NCI-H1092 (cell line): ENCODE results near the gene LGALSL.

Experiments used
- DNase-seq: peaks from one replicate; lab custom pipeline; 2025; lab: John Stamatoyannopoulos, UW

LGALSL gene

DNA sequence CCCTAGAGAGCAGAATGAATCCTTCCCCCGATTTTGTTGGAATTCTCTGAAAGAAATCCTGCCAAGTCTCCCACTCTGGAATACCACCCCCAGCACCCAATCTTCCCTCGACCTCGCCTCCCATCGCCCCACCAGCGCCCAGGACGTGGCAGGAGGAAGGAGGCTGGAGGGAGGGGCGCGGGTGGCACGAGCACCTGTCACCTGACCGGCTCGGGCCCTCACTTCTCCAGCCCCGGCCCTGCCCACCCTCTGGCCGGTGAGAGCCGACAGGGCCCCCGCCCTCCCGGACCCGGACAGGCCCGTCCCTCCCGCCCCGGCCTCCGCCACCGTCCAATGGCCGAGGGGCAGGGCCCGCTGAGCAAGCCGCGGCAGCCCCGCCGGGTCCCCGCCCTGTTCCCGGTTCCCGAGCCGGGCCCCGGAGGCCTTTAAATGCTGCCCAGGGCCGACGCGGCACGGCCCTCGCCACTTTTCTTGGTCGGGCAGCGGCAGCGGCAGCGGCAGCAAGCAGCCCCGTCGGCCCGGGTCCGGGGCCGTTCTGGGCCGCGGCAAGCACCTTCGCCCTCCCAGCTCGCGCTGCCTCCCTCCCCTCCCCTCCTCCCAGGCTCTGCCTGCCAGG, at the start of gene LGALSL:
Gene LGALSL, plus strand, starts transcription at position 393 of the 616 bp plus-strand sequence. CDS start 384 bp downstream, outside the sequence.
- DNase-seq: no peak

DNA sequence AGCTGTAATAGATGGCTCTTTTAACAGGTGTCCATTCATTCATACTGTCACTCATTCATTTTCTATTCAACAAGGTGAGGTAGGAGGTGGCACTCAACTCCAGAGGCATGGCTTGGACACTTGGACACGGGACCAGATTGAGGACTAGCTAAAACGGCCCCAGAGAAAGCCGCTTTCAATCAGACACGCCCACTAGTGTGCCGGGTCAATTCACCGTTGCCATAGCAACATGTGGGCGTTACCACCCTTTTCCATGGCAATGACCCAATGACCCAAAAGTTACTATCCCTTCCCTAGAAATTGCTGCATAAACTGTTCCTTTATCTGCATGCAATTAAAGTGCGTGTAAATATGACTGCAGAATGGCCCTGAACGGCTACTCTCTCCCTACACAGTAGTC, 49.2 kb upstream of the LGALSL start:
- no peak for DNase-seq

DNA sequence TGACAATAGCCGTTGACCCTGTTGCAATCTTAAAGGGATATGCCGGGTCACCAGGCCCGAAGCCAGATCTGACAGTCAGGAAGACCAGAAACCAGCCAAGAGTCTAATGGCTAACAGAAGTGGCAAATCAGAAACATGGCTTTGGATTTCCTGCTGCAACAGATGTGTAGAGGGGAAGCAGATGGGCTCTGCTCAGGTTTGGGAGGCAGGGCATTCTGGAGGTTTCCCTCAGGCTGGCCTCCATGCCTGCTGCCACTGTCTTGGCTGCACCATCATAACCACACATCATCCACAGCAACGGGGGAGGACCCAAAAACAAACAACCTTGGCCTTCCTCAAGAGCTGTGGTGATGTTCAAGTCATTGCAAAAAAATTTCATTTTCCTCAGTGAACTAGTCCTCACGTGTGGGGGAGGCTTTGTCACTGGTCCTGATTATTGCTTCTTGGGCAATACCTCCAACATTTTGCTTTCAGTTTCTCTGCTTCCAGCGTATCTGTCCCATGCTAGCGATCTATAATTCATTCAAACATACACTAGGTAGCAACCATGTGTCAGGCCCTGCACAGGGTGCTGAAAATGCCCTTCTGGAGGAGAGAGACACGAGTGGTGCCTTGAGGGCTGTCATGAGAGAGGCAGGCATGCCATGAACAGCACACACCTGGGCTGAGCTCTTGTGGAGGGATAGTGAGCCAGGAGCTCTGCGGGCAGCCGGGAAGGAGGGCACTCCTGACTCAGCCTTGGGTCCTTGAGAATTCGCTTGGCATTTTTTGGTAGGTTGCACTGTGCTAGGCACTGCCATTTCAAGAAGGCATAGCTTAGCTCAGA, 48.2 kb upstream of the LGALSL start:
- DNase-seq: no peak

DNA sequence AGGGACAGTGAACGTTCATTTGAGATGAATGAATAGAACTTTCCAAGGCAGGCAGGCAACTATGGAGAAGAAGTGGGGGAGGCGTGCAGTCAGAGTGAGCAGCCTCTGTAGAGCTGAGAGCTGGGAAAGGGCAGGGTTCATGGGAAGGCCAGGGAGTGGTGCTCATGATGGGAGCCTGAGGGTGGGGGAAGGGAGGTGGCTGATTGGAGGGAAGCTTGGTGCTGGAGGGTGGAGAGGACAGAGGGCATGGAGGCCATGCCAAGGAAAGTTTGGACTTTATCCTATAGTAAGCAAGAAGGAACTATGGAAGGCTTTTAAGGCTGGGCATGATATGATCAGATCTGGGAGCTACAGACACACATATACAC, 47.6 kb upstream of the LGALSL start:
- no peak for DNase-seq

DNA sequence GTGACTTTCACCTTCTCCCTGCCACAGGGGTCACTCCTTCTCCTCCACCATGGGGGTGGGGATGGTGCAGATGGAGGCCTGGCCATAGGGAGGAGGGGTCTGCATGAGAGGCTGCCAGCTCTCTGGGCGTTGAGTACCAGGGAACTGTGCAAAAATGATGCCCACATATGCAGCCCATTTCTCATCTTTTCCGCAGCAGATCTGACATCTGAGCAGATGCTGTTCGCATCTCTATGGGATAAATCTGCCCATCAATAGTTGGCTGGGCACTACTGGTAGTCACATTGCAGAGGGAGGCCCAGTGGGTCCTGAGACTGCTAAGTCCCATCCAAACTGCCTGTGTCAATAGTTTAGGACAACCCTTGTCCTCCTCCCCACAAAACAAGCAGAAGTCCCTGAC, 45.9 kb upstream of the LGALSL start:
- DNase-seq: no peak

DNA sequence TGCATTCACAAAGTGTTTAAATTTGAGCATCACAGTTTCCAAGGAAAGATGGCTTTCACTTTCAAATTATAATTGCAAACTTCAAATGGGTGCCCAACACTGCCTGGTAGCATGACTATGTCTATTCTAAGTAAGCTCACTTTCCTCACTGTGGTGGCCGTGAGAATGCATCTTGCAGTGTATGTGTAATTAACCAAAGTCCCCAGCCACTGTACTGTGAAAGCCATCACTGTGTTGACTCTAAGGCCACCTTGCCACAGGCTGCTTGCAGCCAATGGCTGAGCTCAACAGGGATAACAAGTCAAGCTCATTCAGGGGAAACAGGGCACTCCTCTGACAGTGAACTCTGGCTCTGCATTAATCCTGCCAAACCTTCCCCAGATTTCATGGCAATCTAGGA, 43.3 kb upstream of the LGALSL start:
- DNase-seq: no peak

DNA sequence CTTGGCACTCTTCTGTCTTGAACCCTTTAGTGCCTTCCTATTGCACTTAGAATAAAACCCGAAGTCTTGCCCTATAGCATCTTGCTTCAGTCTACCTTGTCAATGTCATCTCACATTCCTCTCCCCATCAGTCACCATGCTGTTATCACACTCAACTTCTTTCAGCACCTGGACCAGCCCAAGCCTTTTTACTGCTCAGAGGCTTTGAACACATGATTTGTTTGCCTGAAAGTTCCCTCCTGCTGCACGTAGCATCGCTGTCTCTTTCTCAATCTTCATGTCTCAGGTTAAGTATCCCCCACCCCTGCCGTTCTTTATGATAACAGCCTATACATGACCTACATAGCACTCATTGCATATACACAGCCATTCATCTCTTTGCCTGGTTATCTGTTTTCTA, 41.3 kb upstream of the LGALSL start:
- no peak for DNase-seq

DNA sequence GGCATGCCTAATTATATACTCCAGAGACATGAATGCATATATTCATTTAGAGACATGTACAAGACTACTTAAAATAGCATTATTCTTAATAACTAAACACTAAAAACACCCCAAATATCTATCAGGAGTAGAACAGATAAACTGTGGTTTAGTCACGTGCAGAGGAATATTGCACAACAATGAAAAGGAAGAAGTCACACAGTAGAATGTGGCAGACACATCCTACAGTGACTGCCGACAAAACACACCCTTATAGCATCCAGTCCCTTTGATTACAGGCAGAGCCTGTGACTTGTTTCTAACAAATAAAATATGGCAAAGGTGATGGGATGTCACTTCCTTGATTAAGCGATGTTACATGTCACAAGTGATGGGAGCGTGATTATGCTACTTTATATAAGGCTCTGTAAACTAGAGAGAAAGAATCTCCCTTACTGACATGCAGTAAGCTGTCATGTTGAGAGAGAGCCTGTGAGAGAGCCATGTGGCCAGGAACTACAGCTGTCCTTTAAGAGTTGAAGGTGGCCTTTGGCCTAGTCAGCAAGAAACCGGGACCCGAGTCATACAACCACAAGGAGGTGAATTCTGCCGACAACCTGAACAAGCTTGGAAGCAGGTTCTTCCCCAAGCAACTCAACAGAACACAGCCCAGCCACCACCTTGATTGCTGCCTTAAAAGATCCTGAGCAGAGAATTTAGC, 39.1 kb upstream of the LGALSL start:
- no peak for DNase-seq

DNA sequence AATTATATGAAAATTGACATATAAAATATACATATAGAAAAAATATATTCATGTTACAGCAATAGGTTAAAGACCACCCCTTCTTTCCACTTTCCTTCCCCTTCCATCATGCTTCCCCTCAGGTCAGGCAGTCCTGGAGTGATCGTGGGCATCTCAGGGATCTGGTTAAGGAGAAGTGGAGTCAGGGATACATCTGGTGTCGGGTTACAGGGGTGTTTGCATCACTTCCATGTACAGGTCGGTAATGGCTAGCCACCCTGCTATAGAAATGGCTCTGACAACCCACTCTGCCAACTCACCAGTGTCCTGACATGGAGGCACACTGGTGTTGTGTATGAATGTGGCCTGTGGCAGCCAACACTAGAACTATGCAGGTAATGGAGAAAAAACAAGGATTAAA, 36.3 kb upstream of the LGALSL start:
- no peak for DNase-seq

DNA sequence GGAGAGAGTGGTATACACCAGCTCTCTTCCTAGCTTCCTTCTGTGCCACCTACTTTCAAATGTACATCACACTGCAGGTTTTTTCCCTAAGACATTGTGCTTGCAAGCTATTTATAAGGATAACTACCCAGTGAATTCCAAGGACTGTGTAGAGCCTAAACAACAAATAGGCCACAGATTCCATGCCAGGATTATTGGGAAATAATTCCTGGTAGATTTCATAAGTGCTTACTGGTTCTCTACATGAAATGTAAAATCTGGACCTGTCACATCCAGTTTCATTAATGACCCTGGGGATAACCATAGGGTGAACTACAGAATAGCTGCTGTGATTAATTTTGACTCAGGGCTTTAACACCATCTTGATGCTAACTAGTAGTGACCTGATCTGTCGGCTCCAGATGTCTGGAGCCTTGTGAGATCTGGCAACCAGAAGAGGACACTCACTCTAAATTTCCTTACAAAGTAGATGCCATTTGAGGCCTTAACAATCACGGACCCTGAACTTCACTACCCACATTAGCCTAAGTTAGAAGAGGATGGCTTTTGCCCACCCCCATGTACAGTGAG, 34.3 kb upstream of the LGALSL start:
- no peak for DNase-seq

DNA sequence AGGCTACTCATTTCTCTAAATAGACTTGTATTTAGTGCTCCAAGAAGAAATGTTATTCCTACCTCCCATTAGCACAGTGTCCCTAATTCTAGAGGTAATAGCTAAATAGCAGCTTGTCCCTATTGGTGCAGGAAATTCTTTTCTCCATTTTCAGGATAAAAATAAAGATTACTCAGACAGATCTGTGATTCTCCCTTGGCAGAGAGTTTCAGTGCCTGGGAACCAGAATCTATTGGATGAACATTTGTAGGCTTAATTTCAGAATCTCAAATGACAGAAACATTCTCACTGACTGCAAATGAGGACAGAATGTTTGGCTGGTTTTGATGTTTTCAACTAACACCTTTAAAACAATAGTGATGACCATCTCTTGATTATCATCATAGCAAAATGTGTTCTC, 33.3 kb upstream of the LGALSL start:
- no peak for DNase-seq

DNA sequence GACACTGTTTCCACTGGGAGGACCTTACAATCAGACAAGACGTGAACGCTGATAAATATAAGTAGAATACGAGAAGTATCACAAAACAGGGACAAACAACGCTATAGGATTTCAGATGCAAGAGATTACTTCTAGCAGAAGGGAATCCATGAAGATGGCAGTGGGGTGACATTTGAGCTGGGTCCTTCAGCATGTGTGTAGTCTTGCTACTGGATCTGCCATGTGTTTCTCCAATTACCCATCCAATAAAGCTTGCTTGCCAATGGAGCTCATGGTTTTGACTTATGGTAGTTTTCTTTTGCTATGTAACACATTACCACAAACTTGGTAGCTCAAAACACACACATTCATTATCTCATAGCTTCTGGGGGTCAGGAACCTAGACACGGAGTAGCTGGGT, 32.8 kb upstream of the LGALSL start:
- no peak for DNase-seq

DNA sequence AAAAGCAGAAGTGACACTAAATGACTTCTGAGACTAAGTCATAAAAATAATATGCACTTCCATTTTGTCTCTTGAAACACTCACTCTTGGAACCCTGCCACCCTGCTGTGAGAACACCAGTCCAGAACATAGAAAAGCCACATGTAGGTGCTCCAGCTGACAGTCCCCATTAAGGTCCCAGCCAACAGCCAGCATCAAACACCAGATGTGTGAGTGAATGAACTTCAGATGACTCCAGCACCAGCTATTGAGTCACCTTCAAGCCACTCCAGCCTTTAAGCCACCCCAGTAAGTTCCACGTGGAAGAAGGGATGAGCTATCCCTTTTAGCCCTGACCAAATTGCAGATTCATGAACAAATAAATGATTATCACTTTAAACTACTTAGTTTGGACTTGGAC, 31.5 kb upstream of the LGALSL start:
- no peak for DNase-seq

DNA sequence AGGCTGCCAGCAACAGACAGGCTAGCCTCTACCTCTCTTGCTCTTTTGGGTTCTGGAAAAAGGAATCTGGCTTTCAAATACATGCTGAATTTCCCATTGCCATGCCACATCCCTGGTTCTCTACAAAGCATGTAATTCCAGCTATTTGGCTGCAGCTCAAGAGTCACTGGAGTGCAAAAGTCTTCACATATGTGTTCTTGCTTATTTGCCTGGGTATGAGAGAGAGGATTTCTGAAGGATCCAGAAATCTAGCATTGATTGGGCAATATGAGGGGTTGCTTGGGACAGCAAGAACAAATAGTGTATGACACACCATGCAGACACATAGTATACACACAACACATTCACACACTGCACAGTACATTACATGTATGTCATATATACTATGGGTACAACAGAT, 30.7 kb upstream of the LGALSL start:
- DNase-seq: no peak

DNA sequence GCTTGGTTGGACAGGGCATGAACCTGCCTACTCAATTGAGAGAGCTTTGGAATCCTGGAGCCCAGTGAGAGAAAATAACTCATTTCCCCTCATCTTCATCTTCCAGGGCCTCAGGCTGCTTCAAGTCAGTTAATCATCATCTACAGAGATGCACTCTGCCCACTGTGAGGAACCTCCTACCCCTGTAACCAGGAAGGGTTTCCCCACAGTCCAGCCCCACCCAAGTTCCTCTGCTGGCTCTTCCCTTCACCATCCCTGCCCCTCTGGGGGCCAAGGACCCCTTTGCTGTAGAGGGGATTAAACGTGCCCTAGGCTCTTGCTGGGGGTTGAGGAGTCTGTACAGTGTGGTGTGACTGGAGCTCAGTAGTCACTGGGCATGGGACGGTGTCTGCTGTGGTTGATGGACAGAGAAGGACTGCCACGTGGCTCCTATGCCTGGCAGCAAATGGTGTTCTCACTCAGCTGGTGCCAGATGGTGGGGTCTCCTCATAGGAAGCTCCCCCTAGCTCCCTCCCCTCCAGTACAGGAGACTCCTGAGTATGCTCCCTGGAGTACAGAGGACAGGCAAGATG, 29.5 kb upstream of the LGALSL start:
- DNase-seq: no peak

DNA sequence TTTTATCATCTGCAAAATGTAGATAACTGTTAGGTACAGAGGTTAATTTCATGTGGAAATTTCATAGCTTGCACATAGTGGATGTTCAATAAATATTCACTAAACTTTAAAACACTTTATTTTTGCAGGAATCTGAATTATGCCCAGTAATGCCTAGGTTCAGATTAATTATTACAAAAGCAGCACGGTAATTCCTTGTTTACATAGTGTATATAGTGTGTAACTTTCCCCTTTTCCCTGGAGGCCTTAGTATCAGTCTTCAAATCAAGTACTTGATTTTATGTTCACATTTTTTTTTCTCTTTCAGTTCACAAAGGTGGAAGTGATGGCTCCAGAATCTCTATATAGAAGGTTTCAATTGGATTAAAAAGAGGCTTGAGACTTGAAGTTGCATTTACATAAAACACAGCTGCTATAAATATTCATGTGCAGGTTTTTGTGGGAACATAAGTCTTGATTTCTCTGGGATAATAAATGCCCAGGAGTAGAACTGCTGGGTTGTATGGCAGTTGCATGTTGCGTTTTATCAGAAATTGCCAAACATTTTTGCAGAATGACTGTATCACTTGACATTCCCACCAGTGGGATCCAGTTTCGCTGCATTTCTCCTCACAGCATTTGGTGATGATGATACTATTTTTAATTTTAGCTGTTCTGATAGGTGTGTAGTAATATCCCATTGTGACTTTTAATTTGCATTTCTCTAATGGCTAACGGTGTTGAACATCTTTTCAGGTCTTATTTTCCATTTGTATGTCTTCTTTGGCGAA, 27.6 kb upstream of the LGALSL start:
- no peak for DNase-seq

DNA sequence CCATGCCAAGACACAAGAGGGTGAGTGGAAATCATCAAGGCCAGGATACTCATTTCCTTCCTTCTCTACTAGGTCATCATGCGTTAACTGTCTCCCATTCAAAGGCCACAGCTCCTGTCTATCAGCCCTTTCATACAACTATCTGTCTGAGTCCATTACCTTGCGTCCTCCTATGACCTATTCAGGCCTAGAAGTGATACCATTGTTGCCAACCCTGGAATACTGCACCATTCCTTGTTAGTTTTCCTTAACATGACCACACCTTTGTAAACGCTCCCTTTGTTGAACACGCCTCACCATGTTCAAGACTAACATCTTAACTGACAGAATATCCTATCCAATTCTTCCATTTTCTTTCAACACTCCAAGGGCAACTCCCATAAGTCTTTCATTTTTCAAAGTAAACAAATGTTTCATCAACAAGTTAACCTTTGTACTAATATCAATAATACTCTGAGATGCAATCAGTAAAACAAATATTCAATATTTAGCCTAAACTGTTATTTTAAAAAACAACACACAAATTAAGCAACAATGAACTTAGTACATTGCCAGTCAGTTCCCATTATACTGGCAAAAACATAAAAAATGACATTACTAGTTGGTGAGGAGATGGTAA, 19.8 kb upstream of the LGALSL start:
- DNase-seq: no peak

DNA sequence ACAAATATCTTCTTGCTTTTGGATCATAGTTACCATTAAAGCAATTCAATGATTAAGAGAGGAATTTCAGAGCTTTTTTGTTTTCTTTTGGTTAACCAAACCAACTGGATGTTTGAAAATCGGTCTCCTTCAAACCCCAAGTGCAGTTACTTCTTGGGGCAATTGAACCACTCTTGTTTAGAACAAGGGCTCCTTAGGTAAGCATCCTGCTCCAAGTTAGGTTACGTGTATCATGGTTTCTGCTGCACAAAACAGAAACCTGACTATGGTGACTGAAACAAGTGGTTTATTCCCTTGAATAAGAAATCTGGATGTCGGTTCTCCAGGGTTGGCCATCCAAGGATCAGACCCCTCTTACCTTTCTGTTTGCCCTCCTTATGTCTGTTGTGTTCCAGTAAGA, 16.1 kb upstream of the LGALSL start:
- no peak for DNase-seq

DNA sequence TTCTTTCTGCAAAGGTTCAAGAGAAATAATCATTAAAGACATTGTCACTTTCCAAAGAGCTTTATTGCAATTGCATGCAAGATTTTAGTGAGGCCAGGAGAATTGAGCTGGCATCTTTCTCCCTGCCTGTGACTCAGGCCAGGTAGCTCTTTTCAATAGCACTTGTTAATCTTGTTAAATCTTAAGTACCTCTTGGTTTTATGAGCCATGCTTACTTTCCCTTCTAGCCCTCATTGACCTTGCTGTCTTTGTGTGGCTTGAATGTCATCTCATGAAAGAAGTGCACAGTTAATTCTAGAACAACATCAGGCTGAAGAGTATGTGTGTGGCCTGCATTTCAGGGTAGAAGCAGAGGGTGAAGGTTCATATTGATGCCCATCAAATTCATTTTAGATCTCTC, 14.8 kb upstream of the LGALSL start:
- DNase-seq: no peak

DNA sequence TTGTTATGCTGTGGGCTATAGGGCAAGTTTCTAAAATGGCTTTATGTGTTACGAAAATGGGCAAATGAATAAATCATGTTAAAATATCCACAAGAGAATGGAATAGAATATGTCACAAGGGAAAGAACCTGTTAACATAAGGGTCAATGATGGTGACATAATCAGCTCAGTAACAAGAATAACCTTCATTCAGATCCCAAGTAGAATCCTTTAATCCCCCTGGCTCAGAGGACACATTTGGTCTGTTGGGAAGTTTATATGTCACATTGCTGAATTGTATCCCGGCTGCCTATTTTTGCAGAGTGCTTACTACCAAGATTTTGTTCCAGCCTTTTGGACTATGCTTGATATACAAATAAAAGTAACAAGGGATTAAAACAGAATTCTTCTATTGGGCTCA, 13.1 kb upstream of the LGALSL start:
- DNase-seq: no peak

DNA sequence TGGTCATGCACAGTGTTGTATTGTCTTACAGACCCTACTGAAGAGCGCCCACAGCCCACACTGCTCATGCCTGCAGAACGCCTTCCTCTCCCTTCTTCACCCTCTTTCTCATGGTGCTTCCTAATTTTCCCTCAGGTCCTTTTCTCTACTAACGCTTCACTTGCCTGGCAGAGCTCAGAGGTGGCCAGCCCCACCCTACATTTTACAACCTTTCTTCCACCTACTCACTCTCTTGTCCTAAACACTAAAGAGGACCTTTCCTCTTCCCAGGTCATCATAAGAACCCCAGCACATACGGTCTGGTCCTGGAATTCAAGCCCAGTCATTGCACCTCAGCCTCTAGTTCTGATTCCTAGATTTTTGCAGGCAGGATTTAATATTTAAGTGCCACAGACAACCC, 11.7 kb upstream of the LGALSL start:
- no peak for DNase-seq
